Smooth muscle cell (in vitro differentiated cells): ENCODE measurements around the gene ANTXR1. TPM values are rescaled to one million over a fixed set of nuclear protein-coding genes. Genes with fewer than 3 reads are reported as not detected.

ENCODE experiments used
- DNase-seq: peaks from one replicate; lab custom pipeline; 2025; ENCODE audit not compliant: unreplicated experiment; lab: John Stamatoyannopoulos, UW
- H2AFZ ChIP-seq: fragments of 200-600 bp; sonication (generic); 2 replicates; pipeline ENCODE4 v1.6.0; 2016; ENCODE audit warnings: antibody characterized with exemption, low read depth, mild to moderate bottlenecking
- H3F3A ChIP-seq: fragments of 200-600 bp; sonication (generic); 2 replicates; pipeline ENCODE4 v1.6.0; 2017; ENCODE audit warnings: antibody characterized with exemption, low read depth
- H3K27ac ChIP-seq: fragments of 200-600 bp; sonication (generic); 2 replicates; pipeline ENCODE4 v1.5.1; 2016; ENCODE audit warnings: low read depth, mild to moderate bottlenecking
- H3K27me3 ChIP-seq: fragments of 200-600 bp; sonication (generic); 2 replicates; pipeline ENCODE4 v1.6.1; 2016; ENCODE audit warnings: low read depth, mild to moderate bottlenecking
- H3K36me3 ChIP-seq: fragments of 200-600 bp; sonication (generic); 2 replicates; pipeline ENCODE4 v1.5.1; 2016; ENCODE audit warnings: low read depth
- H3K4me1 ChIP-seq: fragments of 200-600 bp; sonication (generic); 2 replicates; pipeline ENCODE4 v1.5.1; 2016; ENCODE audit warnings: low read depth
- H3K4me2 ChIP-seq: fragments of 200-600 bp; sonication (generic); 2 replicates; pipeline ENCODE4 v1.6.0; 2016; ENCODE audit warnings: mild to moderate bottlenecking
- H3K4me3 ChIP-seq: fragments of 200-600 bp; sonication (generic); 2 replicates; pipeline ENCODE4 v1.5.1; 2016; ENCODE audit warnings: mild to moderate bottlenecking
- H3K79me2 ChIP-seq: fragments of 200-600 bp; sonication (generic); 2 replicates; pipeline ENCODE4 v1.6.0; 2016; ENCODE audit warnings: low read depth, mild to moderate bottlenecking
- H3K9ac ChIP-seq: fragments of 200-600 bp; sonication (generic); 2 replicates; pipeline ENCODE4 v1.6.0; 2016; ENCODE audit warnings: low read depth
- H3K9me3 ChIP-seq: fragments of 200-600 bp; sonication (generic); replicated peaks from 2 replicates; pipeline ENCODE4 v1.5.1; 2016; ENCODE audit warnings: low read depth
- H4K20me1 ChIP-seq: fragments of 200-600 bp; sonication (generic); 2 replicates; pipeline ENCODE4 v1.6.0; 2016; ENCODE audit warnings: low read depth
- CTCF ChIP-seq: fragments of 200-600 bp; sonication (generic); IDR thresholded peaks from 2 replicates; pipeline ENCODE4 v1.5.1; 2017; ENCODE audit warnings: borderline replicate concordance, mild to moderate bottlenecking, antibody characterized with exemption; ENCODE audit not compliant: insufficient read depth, poor library complexity, severe bottlenecking
- WGBS: methylation state at CpG from one replicate; pipeline ENCODE4 v1.1.7; 2016; ENCODE audit warnings: low lambda C conversion rate; 5-methylcytosine and 5-hydroxymethylcytosine counted together
- polyA plus RNA-seq: library from polyadenylated mRNA; unstranded; fragments of >200 nt; fragmentation: Nextera tagmentation; extraction: Ambion mirVana; gene quantifications from 2 replicates; pipeline ENCODE4 v1.2.1, GENCODE V29; 2016
- total RNA-seq: library from RNA; depleted of rRNA; stranded (reverse); fragments of >200 nt; gene quantifications from 2 replicates; pipeline ENCODE4 v1.2.3, GENCODE V29; 2014

The ANTXR1 gene
- total and polyA plus RNA-seq, 2 experiments from 2014 or later: 292 to 309 TPM

GRCh38 chr2:69139778-69140670, 127.0 kb downstream of the ANTXR1 start:
- H2AFZ ChIP-seq: no peak overlapping the region
- no peak for DNase-seq
- H3K9ac ChIP-seq: no peak overlapping the region
- no peaks in the 10 kb centered on the region for H3K9me3 ChIP-seq
- WGBS: 62% methylated on average over 5 of the region's 5 CpGs
- no peaks in the 10 kb centered on the region for H4K20me1 ChIP-seq
- no peaks in the 10 kb centered on the region for H3K27me3 ChIP-seq
- no peaks in the 10 kb centered on the region for H3K79me2 ChIP-seq
- no peaks in the 10 kb centered on the region for H3K36me3 ChIP-seq
- peaks cover 52% of the 10 kb centered on the region for H3F3A ChIP-seq
- H3K27ac ChIP-seq: peak overlapping the region; percentile 85
- no peak overlapping the region for H3K4me3 ChIP-seq
- peak overlapping the region; percentile 26 for H3K4me2 ChIP-seq
- peaks cover 4% of the 10 kb centered on the region for H3K4me1 ChIP-seq
- no peak for TF ChIP-seq CTCF

- Histone ChIP-seq H3F3A (peaks cover 48% of the 10 kb centered on the region), H3K4me2 (no peak overlapping the region), H4K20me1 (no peaks in the 10 kb centered on the region), H3K9ac (no peak overlapping the region), H2AFZ (no peak overlapping the region), H3K4me3 (no peak overlapping the region), H3K4me1 (peaks cover 4% of the 10 kb centered on the region), H3K27me3 (no peaks in the 10 kb centered on the region), H3K27ac (no peak overlapping the region), H3K79me2 (no peaks in the 10 kb centered on the region), H3K9me3 (no peaks in the 10 kb centered on the region), H3K36me3 (no peaks in the 10 kb centered on the region)
- TF ChIP-seq CTCF: no peak
- DNase-seq: no peak
- WGBS: 90% methylated on average over 1 of the region's 1 CpG
Observed at GRCh38 chr2:69141061-69141460, 128.1 kb downstream of the ANTXR1 start.

GRCh38 chr2:69143748-69144360, 130.9 kb downstream of the ANTXR1 start:
- Histone ChIP-seq H2AFZ (no peak overlapping the region), H3K4me2 (peak overlapping the region; percentile 43), H3K4me1 (peaks cover 10% of the 10 kb centered on the region), H3K9me3 (no peaks in the 10 kb centered on the region), H3K36me3 (no peaks in the 10 kb centered on the region), H3K79me2 (no peaks in the 10 kb centered on the region), H3K27ac (peak overlapping the region; percentile 86), H3K27me3 (no peaks in the 10 kb centered on the region), H3F3A (peaks cover 53% of the 10 kb centered on the region), H3K9ac (no peak overlapping the region), H3K4me3 (no peak overlapping the region), H4K20me1 (no peaks in the 10 kb centered on the region)
- no peak for DNase-seq
- no peak for TF ChIP-seq CTCF
- 57% methylated on average over 4 of the region's 4 CpGs for WGBS
